Measurements from ENCODE around the gene YPEL1.
"Not testable (repeated sequence)": the region's sequence is repeated elsewhere in the genome, so short reads cannot be mapped to it uniquely, and the experiment has no call there.

Gene YPEL1

DNA sequence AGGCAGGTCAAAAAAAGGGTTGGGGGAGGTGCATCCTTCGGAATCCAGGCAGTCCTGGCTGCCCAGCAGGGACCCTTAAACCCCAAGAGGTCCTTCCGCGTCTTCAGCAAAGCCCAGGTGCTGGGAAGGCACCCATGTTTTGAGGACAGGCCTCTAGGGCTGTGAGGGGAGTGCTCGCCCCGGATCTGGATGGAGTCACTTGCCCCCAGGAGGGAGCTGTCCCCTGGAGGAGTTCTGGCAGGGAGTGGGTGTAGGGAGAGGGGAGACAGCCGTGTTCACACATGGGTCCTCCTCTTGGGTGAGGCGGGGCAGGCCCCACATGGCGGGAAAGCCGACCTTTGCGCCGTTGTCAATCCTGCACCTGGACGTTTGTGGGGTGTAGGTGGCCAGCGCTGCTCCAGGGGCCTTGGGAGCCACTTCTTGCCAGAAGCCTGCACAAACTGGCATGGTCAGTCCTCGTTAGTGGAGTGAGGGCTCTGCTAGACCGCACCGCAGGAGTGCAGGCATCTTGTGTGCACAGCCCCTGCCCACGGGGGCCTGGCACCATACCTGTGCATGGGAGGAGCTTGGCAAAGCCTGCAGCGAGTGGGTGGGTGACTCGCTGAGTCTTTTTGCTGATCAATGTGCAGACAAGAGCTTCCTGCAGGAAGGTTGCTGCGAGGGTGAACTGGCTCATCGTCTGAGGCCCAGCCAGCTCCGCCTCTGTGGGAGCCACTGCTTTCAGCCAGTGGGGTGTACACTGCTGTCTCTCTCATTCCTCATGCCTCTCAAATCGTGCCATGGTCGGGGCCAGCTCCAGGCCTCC is 53.8 kb downstream of the YPEL1 start:
- DNase-seq = no peak

GRCh38 chr22:21680830-21681565 is 54.6 kb downstream of the YPEL1 start:
- DNase-seq = no peak

GRCh38 chr22:21679383-21679782 is 56.2 kb downstream of the YPEL1 start:
- no peak for DNase-seq

DNA sequence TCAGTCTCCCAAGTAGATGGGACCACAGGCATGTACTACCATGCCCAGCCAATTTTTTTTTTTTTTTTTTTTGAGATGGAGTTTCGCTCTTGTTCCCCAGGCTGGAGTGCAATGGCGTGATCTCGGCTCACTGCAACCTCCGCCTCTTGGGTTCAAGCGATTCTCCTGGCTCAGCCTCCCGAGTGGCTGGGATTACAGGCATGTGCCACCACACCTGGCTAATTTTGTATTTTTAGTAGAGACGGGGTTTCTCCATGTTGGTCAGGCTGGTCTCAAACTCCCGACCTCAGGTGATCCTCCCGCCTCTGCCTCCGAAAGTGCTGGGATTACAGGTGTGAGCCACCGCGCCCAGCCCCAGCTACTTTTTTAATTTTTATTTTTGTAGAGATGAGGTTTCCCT is 56.8 kb downstream of the YPEL1 start:
- not testable (repeated sequence) for DNase-seq

- no peak for DNase-seq
Observed at GRCh38 chr22:21677606-21678443, 57.8 kb downstream of the YPEL1 start.

DNA sequence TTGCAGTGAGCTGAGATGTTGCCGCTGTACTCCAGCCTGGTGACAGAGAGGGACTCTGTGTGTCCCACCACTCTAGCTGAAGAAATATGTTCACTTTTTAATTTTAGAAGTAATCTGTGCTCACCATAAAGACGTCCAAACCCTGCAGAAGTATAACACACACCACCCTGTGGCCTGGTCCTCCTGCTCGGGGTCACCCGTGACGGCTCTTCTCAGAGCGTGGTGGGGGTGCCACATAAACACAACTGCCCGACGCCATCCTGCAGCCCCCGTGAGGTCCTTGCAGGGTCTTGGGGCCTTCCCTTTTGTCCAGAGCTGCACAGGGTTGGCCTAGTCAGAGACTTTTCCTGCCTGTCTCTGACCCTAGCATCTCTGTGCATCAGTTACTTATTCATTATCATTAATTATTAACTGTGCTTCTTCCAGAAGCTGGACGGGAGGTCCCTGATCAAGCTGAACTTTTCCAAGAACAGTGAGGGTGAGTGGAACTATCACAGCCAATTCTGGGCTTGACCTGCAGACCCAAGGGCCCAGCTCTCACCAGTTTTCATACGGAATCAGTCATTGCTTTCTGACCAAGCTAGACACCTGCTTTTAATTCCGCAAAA is 60.9 kb downstream of the YPEL1 start:
- no peak for DNase-seq

DNA sequence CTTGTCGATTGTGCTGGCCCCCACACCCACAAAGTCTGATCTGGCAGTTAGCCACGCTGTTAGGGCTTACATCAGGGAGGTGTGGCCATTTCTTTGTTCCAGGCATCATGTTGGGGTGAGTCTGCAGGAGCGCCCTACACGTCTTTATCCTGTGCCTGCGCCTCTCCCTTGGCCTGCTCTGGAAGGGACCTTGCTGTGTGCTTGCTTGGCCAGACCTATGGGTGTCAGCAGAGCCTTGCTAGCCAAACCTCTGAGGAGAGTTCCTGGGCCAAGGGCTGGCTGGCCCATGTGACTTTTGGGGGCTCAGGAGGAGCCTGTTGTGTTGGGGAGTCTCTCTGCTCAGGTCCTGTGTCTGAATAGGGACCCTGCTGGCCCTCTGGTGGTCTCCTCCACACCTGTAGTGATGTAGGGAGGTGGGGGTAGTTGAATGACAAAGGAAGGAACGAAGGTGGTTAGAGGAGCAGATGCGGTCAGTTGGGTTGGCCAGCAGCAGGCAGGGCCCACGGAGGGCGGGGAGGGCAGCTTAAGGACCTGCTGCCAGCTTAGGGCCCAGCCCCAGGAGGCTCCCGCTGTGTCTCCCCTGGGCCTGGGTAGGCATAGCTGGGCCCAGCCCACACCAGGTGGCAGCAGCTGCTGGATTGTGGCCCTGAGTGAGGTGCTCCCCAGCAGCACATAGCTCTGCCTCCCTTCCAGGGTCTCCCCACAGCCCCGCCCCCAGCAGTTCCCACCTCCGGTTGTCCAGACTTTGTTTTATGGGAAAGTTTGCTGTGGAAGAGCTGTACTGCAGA is 61.9 kb downstream of the YPEL1 start:
- no peak for DNase-seq

- no peak for DNase-seq
Observed at GRCh38 chr22:21672107-21672629, 63.4 kb downstream of the YPEL1 start.

- no peak for DNase-seq
Observed at GRCh38 chr22:21669026-21669425, 66.6 kb downstream of the YPEL1 start.

DNA sequence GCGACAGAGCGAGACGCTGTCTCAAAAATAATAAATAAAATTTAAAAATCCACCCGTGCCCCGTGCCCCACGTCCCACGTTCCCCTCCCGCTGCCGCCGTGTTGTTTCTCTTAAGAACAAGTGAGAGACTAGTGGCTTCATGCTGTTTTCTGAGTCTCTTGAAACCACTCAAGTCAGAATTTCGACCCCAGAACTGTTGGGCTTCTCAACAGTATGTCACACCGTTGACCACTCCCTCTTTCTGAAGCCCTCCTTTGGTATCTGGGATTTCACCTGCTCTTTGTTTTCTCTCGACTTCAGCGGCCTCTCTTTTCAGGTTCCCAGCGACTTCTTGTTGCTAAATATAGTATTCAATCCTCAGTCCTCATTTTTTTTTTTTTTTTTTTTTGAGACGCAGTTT is 68.8 kb downstream of the YPEL1 start:
- DNase-seq = no peak

DNA sequence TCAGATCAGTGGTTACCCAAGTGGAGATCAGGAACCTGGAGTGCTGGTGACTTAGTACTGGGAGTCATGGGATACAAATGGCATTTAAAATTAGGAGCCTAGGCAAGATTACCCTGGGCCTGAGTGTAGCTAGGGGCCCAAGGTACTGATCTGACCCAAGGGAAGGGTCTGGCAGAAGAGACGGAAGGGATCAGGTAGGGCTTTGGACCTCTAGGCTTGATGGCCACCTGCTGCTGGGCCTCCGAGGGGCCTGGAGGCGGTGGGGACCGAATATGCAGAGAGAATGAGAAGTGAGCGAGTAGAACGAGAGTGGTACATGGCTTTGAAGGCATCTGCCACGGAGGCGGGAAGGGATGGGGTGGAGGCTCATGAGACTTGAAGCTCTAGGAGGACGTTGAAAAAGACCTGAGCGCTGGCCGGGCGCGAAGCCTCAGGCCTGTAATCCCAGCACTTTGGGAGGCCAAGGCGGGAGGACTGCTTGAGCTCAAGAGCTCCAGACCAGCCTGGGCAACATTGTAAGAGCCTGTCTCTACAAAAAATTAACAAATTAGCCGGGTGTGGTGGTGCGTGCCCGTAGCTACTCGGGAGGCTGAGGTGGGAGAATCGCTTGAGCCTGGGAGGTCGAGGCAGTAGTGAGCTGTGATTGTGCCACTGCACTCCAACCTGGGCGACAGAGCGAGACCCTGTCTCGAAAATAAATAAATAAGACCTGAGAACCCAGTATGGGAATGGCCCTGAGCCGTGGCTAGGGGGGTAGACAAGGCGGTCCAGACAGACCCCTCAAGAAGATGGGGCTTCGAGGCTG is 70.3 kb downstream of the YPEL1 start:
- no peak for DNase-seq

DNA sequence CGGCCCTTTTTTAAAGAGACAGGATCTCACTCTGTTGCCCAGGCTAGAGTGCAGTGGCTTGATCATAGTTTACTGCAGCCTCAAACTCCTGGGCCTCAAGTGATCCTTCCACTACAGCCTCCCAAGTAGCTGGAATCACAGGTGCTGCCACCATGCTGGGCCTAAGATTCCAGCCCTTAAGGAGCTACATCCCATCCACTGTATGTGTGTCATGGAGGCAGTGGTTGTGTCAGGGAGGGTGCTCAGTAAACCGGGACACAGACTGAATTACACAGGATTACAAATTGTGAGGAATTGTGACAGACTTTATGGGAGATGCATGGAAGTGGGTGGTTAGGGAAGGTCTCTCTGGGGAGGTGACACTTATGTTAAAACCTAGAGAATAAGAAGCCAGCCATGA is 71.9 kb downstream of the YPEL1 start:
- no peak for DNase-seq

GRCh38 chr22:21661991-21662390 is 73.6 kb downstream of the YPEL1 start:
- DNase-seq = no peak

GRCh38 chr22:21660904-21661303 is 74.7 kb downstream of the YPEL1 start:
- DNase-seq = no peak

DNA sequence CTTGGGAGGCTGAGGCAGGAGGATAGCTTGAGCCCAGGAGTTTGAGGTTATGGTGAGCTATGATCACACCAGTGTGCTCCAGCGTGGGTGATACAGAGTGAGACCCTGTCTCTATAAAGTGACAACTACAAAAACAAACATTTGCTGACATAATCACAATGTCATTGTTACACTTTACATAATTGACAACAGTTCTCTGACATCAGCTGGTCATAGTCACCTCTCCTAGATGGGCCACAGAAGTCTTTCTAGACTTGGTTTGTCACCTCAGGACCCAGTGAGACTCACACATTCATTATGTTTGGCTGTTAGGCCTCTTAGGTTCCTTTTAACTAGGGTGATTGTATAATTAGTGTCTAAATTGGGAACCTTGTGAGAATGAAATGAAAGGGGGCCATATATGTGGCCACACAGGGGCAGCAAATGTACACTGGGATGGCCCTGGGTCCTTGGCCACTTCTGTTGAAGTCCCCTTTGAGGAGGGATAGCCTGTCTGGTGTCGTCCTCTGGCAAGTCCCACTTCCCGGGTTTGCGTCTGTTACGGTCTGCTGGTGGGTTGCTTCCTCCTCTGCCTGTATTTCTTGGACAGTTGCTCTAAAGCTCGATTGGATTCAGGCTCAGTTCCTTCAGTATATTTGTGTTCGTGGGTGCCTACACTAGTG is 75.6 kb downstream of the YPEL1 start:
- DNase-seq = no peak

- DNase-seq = peak; percentile 78
Observed at GRCh38 chr22:21657360-21658032, 78.1 kb downstream of the YPEL1 start.

DNA sequence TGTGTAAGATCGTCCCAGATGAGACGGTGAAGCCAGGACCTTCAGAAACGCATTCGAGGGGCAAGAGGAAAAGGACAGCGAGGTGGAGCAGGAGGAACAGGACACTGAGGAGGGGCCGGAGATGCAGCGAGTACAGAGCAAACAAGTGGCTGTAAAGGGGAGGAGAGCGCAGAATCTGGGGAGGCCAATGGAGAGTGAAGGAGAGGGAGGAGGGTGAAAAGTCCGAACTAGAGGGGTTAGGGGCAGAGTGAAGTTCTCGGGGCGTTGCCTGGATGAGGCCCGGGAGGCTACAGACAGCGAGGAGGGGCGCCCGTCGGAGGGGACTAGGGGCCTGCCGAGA is 78.6 kb downstream of the YPEL1 start:
- DNase-seq = no peak

- DNase-seq = no peak
Observed at GRCh38 chr22:21652547-21653545, 82.7 kb downstream of the YPEL1 start.
